NCI-H510A treated with DMSO at 0.1 percent for 48 hours (cell line): ENCODE measurements around the gene S100PBP.
A peak's percentile ranks its signal among the peaks of the same experiment; 100 is the strongest.

ENCODE experiments used
- DNase-seq: peaks from one replicate; lab custom pipeline; 2025; lab: John Stamatoyannopoulos, UW

The S100PBP gene

DNA sequence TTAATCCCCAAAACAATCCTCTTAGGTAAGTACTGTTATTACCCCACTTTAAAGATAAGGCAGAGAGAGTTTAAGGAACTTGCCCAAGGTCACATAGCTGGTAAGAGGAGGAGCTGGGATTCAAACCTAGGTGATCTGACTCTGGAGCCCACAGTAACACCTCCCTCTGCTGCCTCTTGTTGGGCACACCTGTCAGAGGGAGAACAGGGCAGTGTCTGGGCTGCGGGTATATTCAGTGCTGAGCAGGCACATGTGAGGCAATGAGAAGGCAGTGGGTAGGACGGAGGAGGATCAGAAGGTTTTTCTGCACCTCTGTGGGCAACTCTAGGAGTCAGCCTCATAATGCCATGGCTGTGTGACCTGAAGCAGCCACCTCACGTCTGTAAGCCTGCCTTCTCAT lies 70.7 kb downstream of the S100PBP start:
- DNase-seq = no peak

GRCh38 chr1:32888677-32889420 lies 71.4 kb downstream of the S100PBP start:
- no peak for DNase-seq

GRCh38 chr1:32889731-32890278 lies 72.4 kb downstream of the S100PBP start:
- DNase-seq = no peak

GRCh38 chr1:32890516-32891240 lies 73.2 kb downstream of the S100PBP start:
- DNase-seq = no peak

DNA sequence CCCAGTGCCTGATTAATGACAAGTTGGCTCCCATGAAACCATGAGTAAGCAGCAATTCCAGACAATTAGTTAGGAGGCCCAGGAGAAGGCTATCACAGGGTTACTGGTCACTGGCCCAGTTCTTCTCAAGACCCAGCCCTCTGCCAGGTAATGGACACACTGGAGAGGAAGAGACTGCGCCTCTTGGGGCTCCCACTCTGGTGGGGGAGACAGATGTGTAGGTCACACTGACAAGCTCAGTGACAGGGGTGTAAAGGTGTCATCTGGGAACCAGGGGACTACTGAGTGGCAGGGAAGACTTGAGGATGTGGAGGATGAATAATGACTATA lies 73.8 kb downstream of the S100PBP start:
- DNase-seq = no peak

DNA sequence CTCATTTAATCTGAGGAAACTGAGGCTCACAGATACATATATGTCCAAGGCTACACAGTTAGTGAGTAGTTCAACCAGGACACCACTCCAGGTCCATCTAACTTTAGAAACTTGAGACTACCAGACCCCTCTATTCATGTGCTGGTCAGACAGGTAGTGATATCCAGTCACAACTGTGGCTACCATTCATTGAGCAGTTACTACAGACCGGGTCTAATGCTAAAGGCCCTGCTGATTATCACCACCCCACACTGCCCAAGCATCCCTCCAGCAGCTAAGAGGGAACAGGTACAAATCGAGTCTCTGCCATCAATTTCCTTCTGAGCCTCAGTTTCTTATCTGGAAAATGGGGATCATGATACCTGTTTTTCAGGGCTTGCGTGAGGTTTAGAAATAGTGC lies 74.2 kb downstream of the S100PBP start:
- no peak for DNase-seq

DNA sequence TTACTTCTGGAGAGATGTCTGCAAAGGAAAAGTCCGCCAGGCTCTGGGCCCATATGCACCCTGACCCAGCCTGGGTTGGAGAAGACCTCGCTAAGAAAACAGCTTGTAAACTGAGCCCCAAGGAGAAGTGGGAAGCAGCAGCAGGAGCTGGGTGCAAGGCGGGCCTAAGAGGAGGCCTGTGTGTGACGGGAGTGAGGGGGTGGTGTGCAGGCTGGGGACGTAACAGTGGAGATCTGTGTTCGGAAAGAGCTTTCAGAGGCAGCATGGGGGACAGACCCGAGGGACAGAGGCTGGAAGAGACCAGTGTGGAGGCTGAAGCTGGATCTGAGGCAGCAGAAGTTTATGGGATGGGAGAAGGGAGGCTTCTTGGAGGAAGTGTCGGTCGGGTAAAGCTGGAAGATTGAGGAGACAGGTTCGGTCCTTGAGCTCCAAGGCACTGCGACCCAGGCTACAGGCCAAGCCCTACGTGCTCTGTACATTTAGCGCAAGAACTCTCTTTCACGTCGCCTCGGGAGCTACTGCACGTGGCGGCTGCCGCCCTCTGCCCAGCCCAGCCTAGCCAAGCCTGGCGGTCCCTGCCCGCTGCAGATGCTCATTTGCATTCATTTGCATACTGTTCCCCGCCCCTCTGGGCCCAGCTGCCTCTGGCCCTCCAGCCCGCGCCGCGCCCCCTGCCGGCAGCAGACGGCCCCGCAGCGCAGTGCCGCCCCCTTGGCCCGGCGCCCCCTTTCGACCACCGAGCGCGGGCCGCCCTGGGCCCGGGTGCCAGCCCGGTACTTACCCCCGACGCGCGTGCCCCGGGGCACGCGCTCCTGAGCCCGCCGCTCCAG lies 75.1 kb downstream of the S100PBP start:
- peak; percentile 81 for DNase-seq

- DNase-seq = peak; percentile 85
Measured at GRCh38 chr1:32893198-32894018, 76.0 kb downstream of the S100PBP start.

- DNase-seq = no peak
Measured at GRCh38 chr1:32894019-32894600, 76.7 kb downstream of the S100PBP start.

GRCh38 chr1:32894681-32895080 lies 77.2 kb downstream of the S100PBP start:
- DNase-seq = no peak

DNA sequence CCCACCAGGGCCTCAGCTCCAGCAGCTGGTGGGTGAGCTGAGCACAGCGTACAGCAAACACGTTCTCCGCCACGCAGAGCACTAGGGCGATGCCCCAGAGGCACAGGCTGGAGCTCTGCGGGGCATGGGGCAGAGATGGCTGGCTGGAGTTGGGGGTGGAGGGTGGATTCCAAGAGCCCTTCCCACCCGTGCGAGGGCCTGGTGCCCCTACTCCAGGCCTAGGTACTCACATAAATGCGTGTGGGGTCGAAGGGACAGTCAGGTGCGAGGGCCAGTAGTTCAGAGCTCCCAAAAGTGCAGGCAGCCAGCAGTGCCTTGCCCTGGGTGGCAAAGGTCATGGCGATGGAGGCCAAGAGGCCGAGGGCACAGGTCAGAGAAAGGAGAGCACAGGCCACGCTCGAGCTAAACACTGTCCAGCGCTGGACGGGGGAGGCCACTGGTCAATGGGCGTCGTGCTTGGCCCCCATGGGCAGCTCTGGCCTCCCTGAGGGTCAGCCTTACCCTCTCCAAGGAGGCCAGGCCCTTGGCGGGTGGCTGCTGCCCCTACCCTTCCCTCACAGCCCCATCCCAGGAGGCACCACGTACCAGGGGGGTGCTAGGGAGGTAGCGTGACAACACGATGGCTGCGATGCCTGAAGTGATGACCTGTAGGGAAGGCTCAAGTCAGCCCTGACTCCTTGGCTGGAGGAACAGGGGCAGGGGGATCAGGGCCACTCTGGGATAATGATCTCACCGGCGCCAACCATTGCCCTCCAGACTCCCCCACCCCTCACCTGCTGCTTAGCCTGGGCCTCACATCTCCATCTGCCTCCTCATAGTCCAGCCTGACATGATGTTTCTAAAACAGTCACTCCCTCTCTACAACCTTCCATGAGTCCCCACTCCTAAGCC lies 78.1 kb downstream of the S100PBP start:
- no peak for DNase-seq

DNA sequence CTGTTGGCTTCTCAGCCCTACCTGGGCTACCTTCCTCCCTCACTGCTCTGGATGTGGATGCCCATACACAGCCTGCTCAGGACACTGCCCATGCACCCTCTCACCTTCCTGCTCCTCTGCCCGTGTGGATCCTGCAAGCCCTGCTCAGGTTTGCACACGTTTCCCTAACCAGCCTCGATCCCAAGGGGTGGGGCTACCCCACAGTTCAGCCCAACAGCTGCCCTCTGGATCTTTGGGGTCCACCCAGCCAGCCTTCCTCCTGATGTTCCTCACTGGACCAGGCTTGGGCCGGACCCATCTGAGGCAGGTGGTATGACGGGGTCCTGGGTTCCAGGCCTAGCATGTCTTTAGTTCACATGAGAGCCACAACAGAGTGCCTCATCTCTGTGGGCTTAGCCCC lies 79.0 kb downstream of the S100PBP start:
- DNase-seq = no peak

GRCh38 chr1:32897082-32898049 lies 79.9 kb downstream of the S100PBP start:
- DNase-seq = no peak

GRCh38 chr1:32898056-32898455 lies 80.6 kb downstream of the S100PBP start:
- DNase-seq = no peak

DNA sequence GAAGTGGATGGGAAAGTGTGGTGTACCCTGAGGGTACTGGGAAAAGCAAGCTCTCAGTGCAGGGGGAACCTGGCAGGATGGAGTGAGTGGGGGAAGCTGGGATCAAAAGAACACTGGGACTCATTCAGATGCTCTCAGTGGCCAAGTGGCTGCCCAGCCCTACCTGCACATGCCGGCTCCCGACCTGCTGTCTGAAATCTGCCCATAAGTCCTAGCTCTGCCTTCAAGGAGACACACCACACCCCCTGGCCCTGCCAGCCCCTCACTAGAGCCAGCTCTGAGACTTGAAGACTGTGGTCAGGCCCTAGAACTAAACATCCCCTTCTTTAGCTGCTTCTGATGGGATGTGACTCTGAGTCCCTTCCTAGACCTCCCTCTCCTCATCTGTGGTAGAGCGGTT lies 81.5 kb downstream of the S100PBP start:
- no peak for DNase-seq

GRCh38 chr1:32899586-32900296 lies 82.3 kb downstream of the S100PBP start:
- no peak for DNase-seq

GRCh38 chr1:32900371-32900955 lies 83.0 kb downstream of the S100PBP start:
- no peak for DNase-seq
